ENCODE measurements around the gene OPCML.

- TF ChIP-seq CTCF (conservative IDR thresholded peaks at IDR 0.05; ENCODE audit: low read depth, low read length) (no peak), EZH2phosphoT487 (IDR thresholded peaks at IDR 0.05; ENCODE audit: borderline replicate concordance, low read length) (no peak), EZH2 (IDR thresholded peaks at IDR 0.05; ENCODE audit: low read length, unreplicated experiment) (no peak)
These were observed 1027.7 kb downstream of the OPCML start for GRCh38 chr11:132504501-132505041.

Data from PC-3 (cell line).